GM18907 (cell line): ENCODE measurements around the gene TYMS.

Experiments used
- ATAC-seq: cut with Tn5 transposase; IDR thresholded peaks from one replicate; pipeline ENCODE4 v1.9.1; 2021; ENCODE audit warnings: mild to moderate bottlenecking, moderate library complexity; ENCODE audit not compliant: unreplicated experiment

TYMS gene

DNA sequence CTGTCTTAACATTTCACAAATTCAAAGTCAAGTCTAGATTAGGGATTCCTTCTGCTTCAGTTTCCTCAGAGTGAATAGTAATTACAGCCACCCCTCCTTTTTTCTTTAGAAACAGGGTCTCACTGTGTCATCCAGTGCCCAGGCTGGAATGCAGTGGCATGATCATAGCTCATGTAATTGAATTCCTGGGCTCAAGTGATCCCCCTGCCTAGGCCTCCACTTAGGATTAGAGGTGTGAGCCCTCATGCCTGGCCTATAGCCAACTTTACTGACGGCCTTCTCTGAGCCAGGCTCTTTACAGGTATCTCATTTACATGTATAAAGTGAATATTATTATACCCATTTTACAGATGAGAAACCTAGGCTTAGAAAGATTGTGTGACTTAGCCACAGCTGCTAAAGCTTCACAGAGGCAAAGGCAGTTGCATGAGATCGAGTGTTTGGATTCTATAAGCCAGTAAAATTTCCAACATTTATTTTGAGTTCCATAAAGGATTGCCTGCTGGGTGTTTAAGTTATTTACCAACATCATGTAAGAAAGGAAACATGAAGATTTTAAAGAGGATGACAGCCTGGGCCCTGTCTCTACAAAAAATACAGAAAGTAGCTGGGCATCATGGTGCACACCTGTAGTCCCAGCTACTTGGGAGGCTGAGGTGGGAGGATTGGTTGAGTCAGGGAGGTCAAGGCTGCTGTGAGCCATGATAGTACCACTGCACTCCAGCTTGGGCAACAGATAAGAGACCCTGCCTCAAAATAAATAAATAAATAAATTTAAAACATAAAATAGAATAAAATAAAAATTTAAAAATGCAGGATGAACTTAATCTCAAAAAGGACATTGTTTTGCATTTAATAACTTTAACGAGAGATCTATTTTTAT lies 53.2 kb downstream of the TYMS start:
- no peak for ATAC-seq

DNA sequence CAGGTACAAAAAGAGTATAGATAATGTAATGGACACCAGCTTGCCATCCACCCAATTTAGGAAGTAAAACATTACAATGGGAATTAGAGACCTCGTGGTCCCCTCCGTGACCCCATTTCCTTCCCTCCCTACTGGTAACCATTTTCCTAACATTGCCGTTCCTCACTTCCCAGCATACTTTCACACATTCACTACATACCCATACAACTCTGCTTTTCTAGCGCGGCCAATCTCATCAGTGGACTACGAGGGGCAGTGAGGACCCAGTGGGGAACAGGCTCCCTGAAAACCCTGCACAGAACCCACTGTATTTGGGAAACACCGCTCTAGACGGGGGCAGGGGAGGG lies 53.8 kb downstream of the TYMS start:
- ATAC-seq, result peak; percentile 12

DNA sequence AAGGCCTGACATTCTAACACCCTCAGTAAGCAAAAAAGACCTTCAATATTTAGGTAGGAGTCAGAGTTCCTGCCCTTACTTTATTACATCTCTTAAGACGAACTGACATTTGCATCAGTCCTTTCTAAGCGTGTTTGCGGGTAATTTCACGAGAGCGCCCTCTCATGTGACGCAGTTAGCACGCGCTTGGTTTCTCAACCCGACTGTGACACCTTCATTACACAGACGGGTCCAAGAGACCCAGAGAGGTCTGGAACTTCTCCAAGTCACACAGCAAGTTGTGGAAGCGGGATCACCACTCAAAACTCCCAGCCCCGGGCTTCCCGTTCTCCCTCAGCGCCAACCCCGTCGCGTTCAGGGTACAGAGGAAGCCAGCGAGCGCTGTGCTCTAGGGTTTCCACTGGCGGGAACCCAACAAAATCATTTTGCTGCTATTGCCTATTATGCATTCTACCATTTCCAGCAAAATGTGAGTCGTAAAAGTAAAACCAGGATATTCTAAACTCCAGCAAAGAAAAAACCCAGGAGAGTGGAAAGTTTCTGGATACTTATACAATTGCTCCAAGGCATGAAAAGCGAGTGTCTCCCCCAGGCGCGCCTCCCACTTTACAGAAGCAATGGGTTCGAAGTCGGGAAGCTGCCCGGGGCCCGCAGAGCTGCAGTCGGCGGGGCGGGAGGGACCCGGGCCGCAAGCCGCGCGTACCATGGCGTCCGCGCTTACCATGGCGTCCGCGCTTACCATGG lies 54.4 kb downstream of the TYMS start:
- peak; percentile 74 for ATAC-seq

DNA sequence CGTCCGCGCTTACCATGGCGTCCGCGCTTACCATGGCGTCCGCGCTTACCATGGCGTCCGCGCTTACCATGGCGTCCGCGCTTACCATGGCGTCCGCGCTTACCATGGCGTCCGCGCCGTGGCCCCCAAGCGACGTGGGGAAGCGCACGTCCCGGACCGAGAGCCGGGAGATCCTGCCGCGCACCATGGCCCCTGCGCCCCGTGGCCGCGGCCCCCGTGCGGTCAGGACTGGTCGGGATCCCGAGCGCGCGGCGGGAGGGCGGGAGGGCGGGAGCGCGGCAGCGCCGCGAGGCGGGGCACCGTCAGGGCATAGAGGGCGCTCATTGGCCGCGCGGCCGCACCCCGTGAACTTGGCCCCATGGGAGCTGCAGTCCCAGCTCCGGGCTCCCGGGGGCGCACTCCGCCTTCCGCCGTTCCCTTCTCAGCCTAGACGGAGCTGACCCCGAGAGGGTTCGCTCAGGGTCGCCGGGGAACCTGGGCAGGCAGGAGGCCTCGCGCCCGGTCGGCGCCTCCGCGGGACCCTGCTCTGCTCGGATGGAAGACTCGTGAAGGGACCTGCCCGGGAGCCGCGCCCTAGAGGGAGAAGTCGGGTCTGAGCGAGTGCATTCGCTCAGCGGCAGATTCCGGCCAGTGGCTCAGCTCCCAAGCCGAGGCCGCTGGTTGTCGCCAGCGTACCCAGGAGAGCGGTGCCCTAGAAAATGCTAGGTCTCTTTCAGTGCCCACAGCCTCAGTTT lies 55.1 kb downstream of the TYMS start, which contains the start of gene ENOSF1:
Gene ENOSF1 (minus strand): TSS at position 230 of the 734 bp plus-strand sequence. CDS start 43 bp downstream, at position 187.
- peak; percentile 90 for ATAC-seq

DNA sequence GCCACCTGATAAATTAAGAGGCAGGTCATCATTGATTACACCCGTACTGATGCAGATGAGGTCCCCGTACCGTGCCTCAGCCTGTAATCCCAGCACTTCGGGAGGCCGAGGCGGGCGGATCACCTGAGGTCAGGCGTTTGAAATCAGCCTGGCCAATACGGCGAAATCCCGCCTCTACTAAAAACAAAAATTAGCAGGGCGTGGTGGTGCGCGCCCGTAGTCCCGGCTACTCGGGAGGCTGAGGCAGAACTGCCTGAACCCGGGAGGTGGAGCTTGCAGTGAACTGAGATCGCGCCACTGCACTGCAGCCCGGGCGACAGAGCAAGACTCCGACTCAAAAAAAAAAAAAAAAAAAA lies 55.7 kb downstream of the TYMS start:
- ATAC-seq, result no peak

DNA sequence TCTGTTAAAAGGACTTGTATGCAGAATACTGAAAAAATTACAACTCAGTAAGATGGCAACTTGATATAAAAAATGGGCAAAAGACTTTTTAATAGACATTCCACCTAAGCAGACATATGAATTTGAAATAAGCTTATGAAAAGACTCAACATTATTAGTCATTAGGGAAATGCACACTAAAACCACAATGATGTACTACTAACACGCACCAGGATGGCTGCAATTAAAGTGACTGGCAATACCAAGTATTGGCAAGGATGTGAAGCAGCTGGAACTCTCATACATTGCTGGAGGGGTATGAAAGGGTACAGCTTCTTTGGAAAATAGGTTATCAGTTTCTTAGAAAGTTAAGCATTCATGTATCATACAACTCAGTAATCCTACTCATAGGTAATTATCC lies 58.2 kb downstream of the TYMS start:
- ATAC-seq, result no peak

DNA sequence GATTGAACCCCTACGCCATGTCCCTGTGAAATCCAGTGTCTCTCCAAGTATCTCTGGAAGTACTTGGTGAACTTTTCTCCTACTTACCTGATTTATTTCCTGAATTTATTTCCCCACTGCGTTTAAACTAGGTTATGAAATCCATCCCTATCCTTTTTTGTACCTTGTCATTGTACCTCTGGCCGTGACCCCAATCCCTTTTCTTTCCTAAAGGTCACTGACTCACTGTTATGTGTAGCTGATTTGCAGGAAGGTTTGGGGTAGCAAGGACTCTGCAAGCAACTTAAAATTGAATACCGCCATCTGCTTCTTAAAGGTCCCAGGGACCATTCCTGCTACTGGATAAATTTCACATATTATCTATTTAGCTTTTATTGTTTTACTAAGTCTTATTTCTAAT lies 59.5 kb downstream of the TYMS start:
- ATAC-seq, result no peak
